Measurements from ENCODE around the gene LMAN1L.

LMAN1L gene

DNA sequence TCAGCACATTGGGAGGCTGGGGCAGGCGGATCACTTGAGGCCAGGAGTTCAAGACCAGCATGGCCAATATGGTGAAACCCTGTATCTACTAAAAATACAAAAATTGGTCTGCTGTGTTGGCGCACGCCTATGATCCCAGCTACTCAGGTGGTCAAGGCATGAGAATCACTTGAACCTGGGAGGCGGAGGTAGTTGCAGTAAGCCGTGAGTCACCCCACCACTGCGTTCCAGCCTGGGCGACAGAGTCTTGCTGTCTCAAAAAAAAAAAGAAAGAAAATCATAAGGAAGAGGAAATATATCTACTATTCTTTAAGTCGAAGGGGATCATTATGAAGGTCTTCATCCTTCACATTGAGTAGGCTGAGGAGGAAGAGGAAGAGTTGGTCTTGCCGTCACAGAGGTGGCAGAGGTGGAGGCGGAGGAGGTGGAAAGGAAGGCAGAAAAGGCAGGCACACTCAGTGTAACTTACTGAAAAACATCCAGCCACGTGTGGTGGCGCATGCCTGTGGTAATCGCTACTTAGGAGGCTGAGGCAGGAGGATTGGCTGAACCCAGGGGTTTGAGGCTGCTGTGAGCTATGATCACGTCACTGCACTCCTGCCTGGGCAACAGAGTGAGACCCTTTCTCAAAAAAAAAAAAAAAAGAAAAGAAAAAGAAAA is 16.5 kb upstream of the LMAN1L start:
- TF ChIP-seq, protein P1, sequence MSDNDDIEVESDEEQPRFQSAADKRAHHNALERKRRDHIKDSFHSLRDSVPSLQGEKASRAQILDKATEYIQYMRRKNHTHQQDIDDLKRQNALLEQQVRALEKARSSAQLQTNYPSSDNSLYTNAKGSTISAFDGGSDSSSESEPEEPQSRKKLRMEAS (IDR thresholded peaks at IDR 0.05; ENCODE audit: low read depth, low read length): no peak
- TF ChIP-seq POLR2A (IDR thresholded peaks at IDR 0.05; ENCODE audit: extremely low read depth, insufficient read length): no peak
- TF ChIP-seq, protein P2, sequence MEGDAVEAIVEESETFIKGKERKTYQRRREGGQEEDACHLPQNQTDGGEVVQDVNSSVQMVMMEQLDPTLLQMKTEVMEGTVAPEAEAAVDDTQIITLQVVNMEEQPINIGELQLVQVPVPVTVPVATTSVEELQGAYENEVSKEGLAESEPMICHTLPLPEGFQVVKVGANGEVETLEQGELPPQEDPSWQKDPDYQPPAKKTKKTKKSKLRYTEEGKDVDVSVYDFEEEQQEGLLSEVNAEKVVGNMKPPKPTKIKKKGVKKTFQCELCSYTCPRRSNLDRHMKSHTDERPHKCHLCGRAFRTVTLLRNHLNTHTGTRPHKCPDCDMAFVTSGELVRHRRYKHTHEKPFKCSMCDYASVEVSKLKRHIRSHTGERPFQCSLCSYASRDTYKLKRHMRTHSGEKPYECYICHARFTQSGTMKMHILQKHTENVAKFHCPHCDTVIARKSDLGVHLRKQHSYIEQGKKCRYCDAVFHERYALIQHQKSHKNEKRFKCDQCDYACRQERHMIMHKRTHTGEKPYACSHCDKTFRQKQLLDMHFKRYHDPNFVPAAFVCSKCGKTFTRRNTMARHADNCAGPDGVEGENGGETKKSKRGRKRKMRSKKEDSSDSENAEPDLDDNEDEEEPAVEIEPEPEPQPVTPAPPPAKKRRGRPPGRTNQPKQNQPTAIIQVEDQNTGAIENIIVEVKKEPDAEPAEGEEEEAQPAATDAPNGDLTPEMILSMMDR (IDR thresholded peaks at IDR 0.05; ENCODE audit: low read depth, low read length): no peak

DNA sequence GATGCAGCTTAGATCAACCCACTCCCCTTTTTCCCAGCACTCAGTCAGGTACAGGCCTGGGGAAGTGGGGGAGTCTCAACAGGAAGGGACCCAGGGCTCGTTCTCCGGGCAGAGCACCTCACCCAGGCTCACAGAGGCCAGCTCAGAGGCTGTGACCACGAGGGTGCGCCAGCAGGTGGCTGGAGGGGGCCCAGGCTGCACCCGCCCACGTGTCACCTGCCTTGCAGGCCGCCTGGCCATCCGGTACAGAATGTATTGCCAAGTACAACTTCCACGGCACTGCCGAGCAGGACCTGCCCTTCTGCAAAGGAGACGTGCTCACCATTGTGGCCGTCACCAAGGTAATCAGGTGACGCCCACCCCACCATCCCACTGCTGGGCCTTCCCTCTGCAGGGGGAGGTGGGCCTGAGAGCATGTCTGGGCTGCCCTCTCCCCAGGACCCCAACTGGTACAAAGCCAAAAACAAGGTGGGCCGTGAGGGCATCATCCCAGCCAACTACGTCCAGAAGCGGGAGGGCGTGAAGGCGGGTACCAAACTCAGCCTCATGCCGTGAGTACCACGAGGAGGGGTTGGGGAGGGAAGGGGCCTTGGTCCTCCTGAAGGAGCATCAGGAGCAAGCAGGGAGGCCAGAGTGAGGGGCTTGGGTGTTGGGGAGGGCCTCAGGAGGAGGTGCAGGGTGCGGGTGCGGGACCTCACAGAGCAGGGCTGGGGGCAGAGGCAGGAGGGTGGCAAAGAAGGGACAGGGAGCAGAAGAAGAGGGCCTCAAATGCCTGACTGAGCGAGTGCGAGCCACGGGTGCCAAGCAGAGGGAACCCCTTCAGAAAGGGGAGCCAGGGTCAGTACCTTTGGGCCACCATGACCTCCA is 14.0 kb upstream of the LMAN1L start:
- no peak for TF ChIP-seq MYC (IDR thresholded peaks at IDR 0.05; ENCODE audit: low read depth, low read length)
- TF ChIP-seq, protein P2 (IDR thresholded peaks at IDR 0.05; ENCODE audit: low read depth, low read length): no peak
- TF ChIP-seq, protein P1 (IDR thresholded peaks at IDR 0.05; ENCODE audit: low read depth, low read length): no peak
- no peak for TF ChIP-seq POLR2A (IDR thresholded peaks at IDR 0.05; ENCODE audit: extremely low read depth, insufficient read length)
- H3K4me3 ChIP-seq (ENCODE audit: low read depth, low read length): no peak overlapping the region
- no peak for DNase-seq (ENCODE audit: low read depth)

More for the DNA sequence above, 16.5 kb upstream of the LMAN1L start:
- H3K4me3 ChIP-seq (ENCODE audit: low read depth, low read length): no peak overlapping the region
- no peak for DNase-seq (ENCODE audit: low read depth)

DNA sequence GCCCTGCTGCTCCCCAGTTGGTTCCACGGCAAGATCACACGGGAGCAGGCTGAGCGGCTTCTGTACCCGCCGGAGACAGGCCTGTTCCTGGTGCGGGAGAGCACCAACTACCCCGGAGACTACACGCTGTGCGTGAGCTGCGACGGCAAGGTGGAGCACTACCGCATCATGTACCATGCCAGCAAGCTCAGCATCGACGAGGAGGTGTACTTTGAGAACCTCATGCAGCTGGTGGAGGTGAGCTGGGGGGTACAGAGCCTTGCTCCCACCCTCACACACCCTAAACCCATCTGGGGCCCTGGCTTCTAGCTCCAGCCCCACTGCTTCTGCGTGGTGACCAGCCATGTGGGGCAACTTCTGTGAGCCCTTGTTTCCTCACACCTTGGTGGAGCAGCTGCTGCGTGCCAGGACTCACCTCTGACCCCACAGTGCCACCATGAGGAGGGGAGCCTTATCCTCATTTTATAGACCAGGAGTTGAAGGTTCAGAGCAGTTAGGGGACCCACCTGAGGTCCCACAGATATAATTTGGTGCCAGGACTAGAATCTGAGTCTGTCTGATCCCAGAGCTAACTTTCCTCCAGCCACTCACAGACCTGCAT is 13.3 kb upstream of the LMAN1L start:
- H3K4me3 ChIP-seq (ENCODE audit: low read depth, low read length): no peak overlapping the region
- peak; percentile 65 for DNase-seq (ENCODE audit: low read depth)
- TF ChIP-seq, protein P1 (IDR thresholded peaks at IDR 0.05; ENCODE audit: low read depth, low read length): peak; percentile 66
- no peak for TF ChIP-seq POLR2A (IDR thresholded peaks at IDR 0.05; ENCODE audit: extremely low read depth, insufficient read length)

DNA sequence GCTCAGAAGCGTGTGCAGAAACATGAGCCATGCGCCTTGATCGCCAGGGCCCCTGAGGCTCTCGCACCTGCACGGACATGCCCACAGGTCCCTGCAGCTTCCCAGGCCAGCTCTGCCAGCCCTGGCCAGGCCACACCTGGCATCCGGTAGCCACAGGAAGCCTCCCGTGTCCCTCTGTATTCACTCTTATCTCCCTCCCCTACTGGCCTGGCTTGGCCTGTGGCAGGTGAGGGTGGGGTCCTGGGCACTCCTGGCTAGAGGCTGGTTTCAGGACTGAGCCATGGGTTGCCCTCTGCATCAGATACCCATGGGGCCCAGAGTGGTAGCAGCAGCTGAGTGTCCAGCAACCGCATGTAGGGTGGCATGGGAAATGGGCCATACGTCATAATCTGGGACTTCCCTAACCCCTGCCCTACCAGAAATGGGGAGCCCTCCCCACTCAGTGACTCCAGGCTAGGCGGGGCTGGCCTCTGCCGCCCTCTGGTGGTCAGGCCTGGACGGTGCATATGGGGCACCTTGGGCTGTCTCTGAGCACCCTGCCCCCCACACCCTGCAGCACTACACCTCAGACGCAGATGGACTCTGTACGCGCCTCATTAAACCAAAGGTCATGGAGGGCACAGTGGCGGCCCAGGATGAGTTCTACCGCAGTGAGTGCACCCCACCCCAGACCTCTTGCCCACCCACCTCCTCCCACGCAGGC is 12.6 kb upstream of the LMAN1L start:
- DNase-seq (ENCODE audit: low read depth): peak; percentile 87
- TF ChIP-seq, protein P1 (IDR thresholded peaks at IDR 0.05; ENCODE audit: low read depth, low read length): peak; percentile 71
- TF ChIP-seq, protein P2 (IDR thresholded peaks at IDR 0.05; ENCODE audit: low read depth, low read length): peak; percentile 93
- no peak for TF ChIP-seq POLR2A (IDR thresholded peaks at IDR 0.05; ENCODE audit: extremely low read depth, insufficient read length)
- peak; percentile 77 for TF ChIP-seq MYC (IDR thresholded peaks at IDR 0.05; ENCODE audit: low read depth, low read length)
- no peak overlapping the region for H3K4me3 ChIP-seq (ENCODE audit: low read depth, low read length)

DNA sequence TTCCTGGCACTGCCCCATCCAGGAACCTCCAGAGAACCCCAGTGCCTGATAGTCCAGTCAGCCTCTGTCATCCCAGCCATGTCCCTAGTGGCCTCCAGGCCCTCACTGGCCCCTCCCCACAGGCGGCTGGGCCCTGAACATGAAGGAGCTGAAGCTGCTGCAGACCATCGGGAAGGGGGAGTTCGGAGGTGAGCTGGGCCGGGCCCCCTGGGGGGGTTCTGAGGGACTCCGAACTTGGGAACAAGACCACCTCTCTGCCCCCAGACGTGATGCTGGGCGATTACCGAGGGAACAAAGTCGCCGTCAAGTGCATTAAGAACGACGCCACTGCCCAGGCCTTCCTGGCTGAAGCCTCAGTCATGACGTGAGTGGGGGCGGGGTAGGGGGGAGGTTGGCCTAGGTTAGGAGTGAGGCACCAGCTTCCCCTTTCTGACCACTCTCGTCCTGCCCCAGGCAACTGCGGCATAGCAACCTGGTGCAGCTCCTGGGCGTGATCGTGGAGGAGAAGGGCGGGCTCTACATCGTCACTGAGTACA is 12.0 kb upstream of the LMAN1L start:
- TF ChIP-seq, protein P1 (IDR thresholded peaks at IDR 0.05; ENCODE audit: low read depth, low read length): no peak
- TF ChIP-seq, protein P2 (IDR thresholded peaks at IDR 0.05; ENCODE audit: low read depth, low read length): no peak
- TF ChIP-seq MYC (IDR thresholded peaks at IDR 0.05; ENCODE audit: low read depth, low read length): no peak
- TF ChIP-seq POLR2A (IDR thresholded peaks at IDR 0.05; ENCODE audit: extremely low read depth, insufficient read length): no peak
- H3K4me3 ChIP-seq (ENCODE audit: low read depth, low read length): no peak overlapping the region

More for the DNA sequence above, 12.0 kb upstream of the LMAN1L start:
- DNase-seq (ENCODE audit: low read depth): peak; percentile 74
